Sigmoid colon (tissue), 7 donors: Measurements from ENCODE around the gene MTCL1. TPM values are rescaled to one million over a fixed set of nuclear protein-coding genes. Genes with fewer than 3 reads are reported as not detected.

Experiments used
- DNase-seq: peaks from one replicate; pipeline ENCODE4 v3.0.0-alpha.2; 2019
- H3K27ac ChIP-seq, 4 donors: fragments of 200-600 bp; sonication (generic); one replicate each; pipeline ENCODE4 v1.5.1; 2016 to 2019; ENCODE audit warnings: mild to moderate bottlenecking in 1 of 4
- H3K27me3 ChIP-seq, 3 donors: fragments of 200-600 bp; sonication (generic); one replicate each; pipeline ENCODE4 v1.5.1; 2019; ENCODE audit warnings: mild to moderate bottlenecking in 1 of 3
- H3K36me3 ChIP-seq, 4 donors: fragments of 200-600 bp; sonication (generic); one replicate each; pipeline ENCODE4 v1.5.1; 2016 to 2019
- H3K4me1 ChIP-seq, 4 donors: fragments of 200-600 bp; sonication (generic); one replicate each; pipeline ENCODE4 v1.5.1; 2017 to 2019
- H3K4me3 ChIP-seq, 4 donors: fragments of 200-600 bp; sonication (generic); one replicate each; pipeline ENCODE4 v1.5.1; 2017 to 2019; ENCODE audit warnings: mild to moderate bottlenecking in 2 of 4, moderate library complexity in 1 of 4
- H3K9me3 ChIP-seq, 4 donors: fragments of 200-600 bp in 3 of 4; sonication (generic) in 3 of 4; one replicate each; pipeline versions ENCODE4 v1.5.1 to v1.6.1; 2013 to 2019
- CTCF ChIP-seq, 4 experiments: fragments of 450-650 bp in 3 of 4; fragments of 200-600 bp in 1 of 4; IDR thresholded peaks; one replicate each; pipeline ENCODE4 v1.5.1; 2016 to 2019; ENCODE audit warnings: antibody characterized with exemption in 4 of 4, mild to moderate bottlenecking in 3 of 4, moderate library complexity in 2 of 4
- EP300 ChIP-seq, 4 donors: sonication (generic); formaldehyde crosslinking; IDR thresholded peaks; one replicate each; pipeline ENCODE4 v1.6.1; 2017; ENCODE audit warnings: antibody characterized with exemption in 4 of 4
- POLR2A ChIP-seq, 2 donors: fragments of 450-650 bp; IDR thresholded peaks; one replicate each; pipeline ENCODE4 v1.6.1; 2016; ENCODE audit warnings: antibody characterized with exemption in 2 of 2, mild to moderate bottlenecking in 2 of 2, moderate library complexity in 2 of 2
- POLR2AphosphoS5 ChIP-seq, 4 donors: sonication (generic); formaldehyde crosslinking; IDR thresholded peaks; one replicate each; pipeline ENCODE4 v1.6.1; 2017; ENCODE audit warnings: antibody characterized with exemption in 4 of 4
- WGBS, 2 donors: extraction: QIAGEN DNeasy Blood & Tissue Kit; methylation state at CpG; one replicate each; pipeline ENCODE4 v1.1.7; 2013; 5-methylcytosine and 5-hydroxymethylcytosine counted together
- intact Hi-C: fragments of 100-400 bp; cut with DNase I; formaldehyde crosslinking; loops from one replicate; pipeline ENCODE4 v1.15.1; 2023
- polyA plus RNA-seq, 3 donors: library from polyadenylated mRNA; stranded (reverse); fragments of 200-250 nt; gene quantifications; one replicate each; pipeline ENCODE4 v1.2.3, GENCODE V29; 2013
- total RNA-seq, 4 donors: library from RNA; depleted of rRNA; stranded (reverse); fragments of >200 nt; gene quantifications; one replicate each; pipeline ENCODE4 v1.1.0, GENCODE V29; 2016
- donor health status: healthy with polysubstance abuse.
- donor health status: Bipolar disorder and iron deficiency.
- donor health status: healthy.

The MTCL1 gene
- total and polyA plus RNA-seq, 7 donors: 0.69 to 133 (median 58.5) TPM

DNA sequence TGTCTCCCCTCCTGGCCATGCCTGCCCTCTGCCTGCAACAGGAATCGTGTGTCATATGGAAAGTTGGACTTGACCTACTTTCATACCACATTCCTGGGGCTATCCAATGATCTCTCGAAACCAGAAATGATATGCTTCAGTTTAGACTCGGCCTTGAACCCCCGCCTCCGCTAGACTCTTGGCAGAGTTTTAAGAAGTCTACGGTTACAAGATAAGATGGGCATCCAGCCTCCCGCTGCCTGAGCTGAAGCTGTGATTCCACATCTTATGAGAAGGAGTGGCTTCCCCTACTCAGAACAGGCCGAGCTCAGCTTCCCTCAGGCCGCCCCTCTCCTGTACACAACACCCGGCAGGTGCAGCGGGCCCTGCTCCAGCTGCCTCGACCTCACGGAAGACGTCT is 73.9 kb downstream of the MTCL1 start:
- H3K36me3 ChIP-seq: peaks cover 0 to 44% (median 15%) of the 10 kb centered on the region in 4 donors
- no peaks in the 10 kb centered on the region for H3K27me3 ChIP-seq
- peak overlapping the region in 1 of 4 donors; percentile 84 for H3K27ac ChIP-seq
- H3K4me3 ChIP-seq: no peak overlapping the region
- TF ChIP-seq CTCF (IDR thresholded peaks at IDR 0.05): no peak
- no peak for TF ChIP-seq POLR2A (IDR thresholded peaks at IDR 0.05)
- TF ChIP-seq EP300 (IDR thresholded peaks at IDR 0.05): no peak
- no peak for TF ChIP-seq POLR2AphosphoS5 (IDR thresholded peaks at IDR 0.05)
- DNase-seq: no peak
- intact Hi-C loops: loop anchor here (10.0 kb wide), 1 partner anchor 206 kb away; no protein-coding TSS in a partner anchor
- H3K4me1 ChIP-seq: peaks cover 0 to 39% (median 25%) of the 10 kb centered on the region in 4 donors
- 95% methylated on average over 14 of the region's 14 CpGs for WGBS, 2 donors
- H3K9me3 ChIP-seq: no peaks in the 10 kb centered on the region

- Histone ChIP-seq H3K9me3 (no peaks in the 10 kb centered on the region), H3K27ac (peak overlapping the region in 1 of 4 donors; percentile 24), H3K27me3 (no peaks in the 10 kb centered on the region), H3K4me3 (no peak overlapping the region), H3K36me3 (peaks cover 3 to 53% (median 25%) of the 10 kb centered on the region in 4 donors), H3K4me1 (peaks cover 0 to 31% (median 16%) of the 10 kb centered on the region in 4 donors)
- 81 to 86% methylated on average over 6 of the region's 6 CpGs for WGBS, 2 donors
- TF ChIP-seq POLR2AphosphoS5 (IDR thresholded peaks at IDR 0.05): peak in 1 of 4 donors; percentile 4
- no peak for TF ChIP-seq POLR2A (IDR thresholded peaks at IDR 0.05)
- DNase-seq: no peak
- intact Hi-C loops: no loop called here
Observed at GRCh38 chr18:8780227-8780626, 74.9 kb downstream of the MTCL1 start.

GRCh38 chr18:8781671-8782070 is 76.3 kb downstream of the MTCL1 start:
- H3K36me3 ChIP-seq: peaks cover 10 to 68% (median 37%) of the 10 kb centered on the region in 4 donors
- TF ChIP-seq POLR2AphosphoS5 (IDR thresholded peaks at IDR 0.05) (no peak), POLR2A (IDR thresholded peaks at IDR 0.05) (no peak), EP300 (IDR thresholded peaks at IDR 0.05) (no peak), CTCF (IDR thresholded peaks at IDR 0.05) (no peak)
- H3K9me3 ChIP-seq: no peaks in the 10 kb centered on the region
- peak overlapping the region in 1 of 4 donors; percentile 39 for H3K27ac ChIP-seq
- no peaks in the 10 kb centered on the region for H3K27me3 ChIP-seq
- peaks cover 0 to 18% (median 3%) of the 10 kb centered on the region in 4 donors for H3K4me1 ChIP-seq
- whole genome bisulfite sequencing, 2 donors: 84 to 88% methylated on average over 12 of the region's 12 CpGs
- H3K4me3 ChIP-seq: no peak overlapping the region
- no peak for DNase-seq
- intact Hi-C loops: no loop called here

DNA sequence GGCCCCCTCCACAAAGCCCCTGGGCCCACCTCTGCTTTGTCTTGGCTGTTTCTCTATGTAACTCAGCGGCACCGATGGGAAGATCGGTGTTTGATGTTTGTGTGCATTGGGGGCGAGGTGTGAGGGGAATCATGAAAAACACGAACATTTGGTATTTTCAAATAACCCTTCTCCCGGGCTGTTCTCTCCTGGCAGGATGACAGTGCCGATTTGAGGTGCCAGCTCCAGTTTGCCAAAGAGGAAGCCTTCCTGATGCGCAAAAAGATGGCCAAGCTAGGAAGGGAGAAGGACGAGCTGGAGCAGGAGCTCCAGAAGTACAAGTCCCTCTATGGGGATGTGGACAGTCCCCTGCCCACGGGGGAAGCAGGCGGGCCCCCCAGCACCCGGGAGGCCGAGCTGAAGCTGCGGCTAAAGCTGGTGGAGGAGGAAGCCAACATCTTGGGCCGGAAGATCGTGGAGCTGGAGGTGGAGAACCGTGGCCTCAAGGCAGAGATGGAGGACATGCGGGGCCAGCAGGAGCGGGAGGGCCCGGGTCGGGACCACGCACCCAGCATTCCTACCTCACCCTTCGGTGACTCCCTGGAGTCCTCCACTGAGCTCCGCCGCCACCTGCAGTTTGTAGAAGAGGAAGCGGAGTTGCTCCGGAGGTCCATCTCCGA is 78.1 kb downstream of the MTCL1 start:
- intact Hi-C loops: no loop called here
- Histone ChIP-seq H3K9me3 (no peaks in the 10 kb centered on the region), H3K4me1 (peaks cover 0 to 15% (median 3%) of the 10 kb centered on the region in 4 donors), H3K4me3 (no peak overlapping the region), H3K27ac (no peak overlapping the region), H3K36me3 (peaks cover 12 to 85% (median 42%) of the 10 kb centered on the region in 4 donors), H3K27me3 (no peaks in the 10 kb centered on the region)
- no peak for TF ChIP-seq POLR2A (IDR thresholded peaks at IDR 0.05)
- TF ChIP-seq POLR2AphosphoS5 (IDR thresholded peaks at IDR 0.05): no peak
- no peak for TF ChIP-seq EP300 (IDR thresholded peaks at IDR 0.05)
- TF ChIP-seq CTCF (IDR thresholded peaks at IDR 0.05): no peak
- WGBS, 2 donors: 95 to 96% methylated on average over 28 of the region's 28 CpGs
- no peak for DNase-seq

- no peaks in the 10 kb centered on the region for H3K9me3 ChIP-seq
- H3K27me3 ChIP-seq: no peaks in the 10 kb centered on the region
- no peak overlapping the region for H3K4me3 ChIP-seq
- peaks cover 0 to 10% (median 3%) of the 10 kb centered on the region in 4 donors for H3K4me1 ChIP-seq
- no peak overlapping the region for H3K27ac ChIP-seq
- TF ChIP-seq POLR2AphosphoS5 (IDR thresholded peaks at IDR 0.05) (no peak), EP300 (IDR thresholded peaks at IDR 0.05) (no peak), CTCF (IDR thresholded peaks at IDR 0.05) (no peak), POLR2A (IDR thresholded peaks at IDR 0.05) (no peak)
- intact Hi-C loops: no loop called here
- WGBS, 2 donors: 97% methylated on average over 35 of the region's 35 CpGs
- DNase-seq: no peak
- H3K36me3 ChIP-seq: peaks cover 12 to 88% (median 41%) of the 10 kb centered on the region in 4 donors
Observed at GRCh38 chr18:8783994-8784530, 78.7 kb downstream of the MTCL1 start.
